Endothelial cell of umbilical vein (primary cell): ENCODE measurements around the gene LIN7A. TPM values are rescaled to one million over a fixed set of nuclear protein-coding genes. Genes with fewer than 3 reads are reported as not detected.

Experiments
- BruUV-seq: library from RNA; stranded (reverse); fragments of 400-500 nt; replicated peaks from 2 replicates; lab custom pipeline; 2021; lab: Mats Ljungman, UMichigan
- CTCF ChIA-PET: fragments of 300-600, 350-600 bp; sonication (Branson Sonifier 250); formaldehyde crosslinking; loops from one replicate; lab custom pipeline; 2021; ENCODE audit warnings: antibody characterized with exemption, inconsistent platforms; lab: Charles Lee
- POLR2A ChIA-PET: fragments of 300-600, 350-600 bp; sonication (Branson Sonifier 250); formaldehyde crosslinking; loops from one replicate; lab custom pipeline; 2021; ENCODE audit warnings: antibody characterized with exemption, inconsistent platforms; lab: Charles Lee
- DNase-seq: peaks from one replicate; pipeline ENCODE4 v3.0.0-alpha.2; 2011; ENCODE audit warnings: low read depth, low spot score
- FAIRE-seq: peaks from 2 replicates; lab custom pipeline; 2011; peaks lifted over from hg19 to GRCh38; lab: Jason Lieb, UNC
- H2AFZ ChIP-seq: 2 replicates; pipeline ENCODE4 v1.6.0; 2012; ENCODE audit warnings: low read depth, low read length, control low read depth, inconsistent platforms
- H3K27ac ChIP-seq: 2 replicates; pipeline ENCODE4 v1.5.1; 2011; ENCODE audit warnings: low read depth, mild to moderate bottlenecking, control low read depth, low read length, moderate library complexity; ENCODE audit not compliant: insufficient read depth
- H3K27me3 ChIP-seq, 2 experiments: 2 replicates each; pipeline versions ENCODE4 v1.6.0 to v1.6.1; 2011; ENCODE audit warnings: low read length in 2 of 2, mixed read lengths in 1 of 2; ENCODE audit not compliant: control insufficient read depth in 2 of 2, insufficient read depth in 2 of 2
- H3K36me3 ChIP-seq, 2 experiments: 2 replicates in 1 of 2; 3 replicates in 1 of 2; pipeline ENCODE4 v1.5.1; 2011; ENCODE audit warnings: low read length in 2 of 2, mild to moderate bottlenecking in 1 of 2, moderate library complexity in 1 of 2; ENCODE audit not compliant: control insufficient read depth in 2 of 2, insufficient read depth in 2 of 2; ENCODE audit errors: extremely low read depth in 1 of 2
- H3K4me1 ChIP-seq: 3 replicates; pipeline ENCODE4 v1.5.1; 2011; ENCODE audit warnings: mild to moderate bottlenecking, low read length; ENCODE audit not compliant: control insufficient read depth, insufficient read depth; ENCODE audit errors: extremely low read depth
- H3K4me2 ChIP-seq: 2 replicates; pipeline ENCODE4 v1.6.1; 2011; ENCODE audit warnings: low read length, control low read depth, mixed read lengths; ENCODE audit not compliant: insufficient read depth
- H3K4me3 ChIP-seq, 3 experiments: fragments of 200-600 bp in 1 of 3; sonication (generic), shearing (Covaris generic) in 1 of 3; replicated peaks in 1 of 3; 2 replicates each; pipeline ENCODE4 v1.5.1; 2011 to 2016; ENCODE audit warnings: control low read depth in 3 of 3, low read length in 3 of 3, mild to moderate bottlenecking in 2 of 3, inconsistent platforms in 1 of 3, low read depth in 1 of 3, moderate library complexity in 1 of 3; ENCODE audit not compliant: insufficient read depth in 1 of 3
- H3K79me2 ChIP-seq: 2 replicates; pipeline ENCODE4 v1.6.0; 2012; ENCODE audit warnings: low read length, inconsistent platforms; ENCODE audit not compliant: control insufficient read depth, insufficient read depth
- H3K9ac ChIP-seq: replicated peaks from 2 replicates; pipeline ENCODE3; 2011; ENCODE audit warnings: low read length, control low read depth; ENCODE audit not compliant: insufficient read depth; ENCODE audit errors: extremely low read depth
- H3K9me1 ChIP-seq: replicated peaks from 3 replicates; pipeline ENCODE4 v1.6.0; 2011; ENCODE audit warnings: mild to moderate bottlenecking, low read length; ENCODE audit not compliant: control insufficient read depth, insufficient read depth; ENCODE audit errors: extremely low read depth
- H3K9me3 ChIP-seq: replicated peaks from 2 replicates; pipeline ENCODE4 v1.5.1; 2012; ENCODE audit warnings: low read length, inconsistent platforms; ENCODE audit not compliant: control insufficient read depth, insufficient read depth
- H4K20me1 ChIP-seq: replicated peaks from 2 replicates; pipeline ENCODE3; 2011; ENCODE audit warnings: mild to moderate bottlenecking, low read length; ENCODE audit not compliant: control insufficient read depth, insufficient read depth; ENCODE audit errors: extremely low read depth
- CTCF ChIP-seq, 2 donors: IDR thresholded peaks; 1 replicate in 1 of 2; 2 replicates in 1 of 2; pipeline ENCODE4 v1.5.1; 2011; ENCODE audit warnings: low read length in 2 of 2, mild to moderate bottlenecking in 2 of 2, moderate library complexity in 2 of 2, control low read depth in 1 of 2, inconsistent platforms in 1 of 2, low read depth in 1 of 2; ENCODE audit not compliant: insufficient read depth in 1 of 2; ENCODE audit errors: extremely low read depth in 1 of 2
- EZH2 ChIP-seq: IDR thresholded peaks from 2 replicates; pipeline ENCODE4 v1.6.1; 2012; ENCODE audit warnings: borderline replicate concordance, low read depth, mild to moderate bottlenecking, moderate library complexity, low read length, inconsistent platforms; ENCODE audit not compliant: severe bottlenecking
- FOS ChIP-seq: IDR thresholded peaks from 2 replicates; pipeline ENCODE4 v1.6.1; 2011; ENCODE audit warnings: mild to moderate bottlenecking, low read length, moderate library complexity, borderline replicate concordance; ENCODE audit not compliant: insufficient read depth
- GATA2 ChIP-seq: IDR thresholded peaks from 2 replicates; pipeline ENCODE4 v1.7.0; 2011; ENCODE audit warnings: low read depth, mild to moderate bottlenecking, moderate library complexity, mixed read lengths, low read length; ENCODE audit not compliant: insufficient read length, insufficient read depth
- JUN ChIP-seq: IDR thresholded peaks from 2 replicates; pipeline ENCODE4 v1.6.1; 2011; ENCODE audit warnings: borderline replicate concordance, low read depth; ENCODE audit not compliant: insufficient read length, insufficient read depth
- MAX ChIP-seq: IDR thresholded peaks from 2 replicates; pipeline ENCODE4 v1.6.1; 2011; ENCODE audit not compliant: insufficient read depth, insufficient read length
- MYC ChIP-seq: IDR thresholded peaks from one replicate; pipeline ENCODE4 v1.6.1; 2011; ENCODE audit warnings: mild to moderate bottlenecking, low read depth, low read length
- POLR2A ChIP-seq: IDR thresholded peaks from 2 replicates; pipeline ENCODE4 v1.6.1; 2012; ENCODE audit warnings: low read depth, mild to moderate bottlenecking, control low read depth, low read length
- POLR2AphosphoS5 ChIP-seq: IDR thresholded peaks from 2 replicates; pipeline ENCODE4 v1.6.1; 2012; ENCODE audit warnings: low read depth, mild to moderate bottlenecking, control low read depth, low read length, moderate library complexity; ENCODE audit not compliant: insufficient read depth
- dilution Hi-C: fragments of 300-500 bp; cut with MboI; formaldehyde crosslinking; loops from one replicate; pipeline ENCODE4 v1.15.0; 2019; ENCODE audit warnings: low sequenced_read_pairs; ENCODE audit not compliant: extremely low pct_ligation_motif_present
- intact Hi-C: fragments of 100-400 bp; cut with micrococcal nuclease; formaldehyde crosslinking; loops from one replicate; pipeline ENCODE4 v1.10.0; 2022
- polyA plus RNA-seq, 4 experiments: library from polyadenylated mRNA; depleted of rRNA in 3 of 4; stranded (reverse) in 3 of 4; unstranded in 1 of 4; fragments of >200 nt; gene quantifications; 2 replicates each; pipeline versions ENCODE4 v1.2.1 to v1.2.3, GENCODE V29; 2011 to 2012; ENCODE audit warnings: missing spikeins in 1 of 4
- total RNA-seq: library from RNA; stranded (reverse); gene quantifications from 2 replicates; pipeline ENCODE4 v1.2.3, GENCODE V29; 2021

LIN7A gene
- total and polyA plus RNA-seq, 2 donors (not counting 3 experiments of a cell fraction or from before 2014, with no cell fraction given), result 1.6 to 4.3 TPM

- FAIRE-seq (no peak), DNase-seq (no peak)
- TF ChIP-seq POLR2A (no peak), FOS (no peak), JUN (no peak), MAX (no peak), POLR2AphosphoS5 (no peak), EZH2 (no peak), CTCF (IDR thresholded peaks at IDR 0.05; ENCODE audit: extremely low read depth in 1 of 2, insufficient read depth in 1 of 2, low read depth in 1 of 2, low read length in 2 of 2) (no peak), GATA2 (no peak), MYC (no peak)
- Histone ChIP-seq H3K9me3 (no peaks in the 10 kb centered on the region), H3K4me1 (no peaks in the 10 kb centered on the region), H3K4me2 (no peak overlapping the region), H2AFZ (no peak overlapping the region), H3K9me1 (no peaks in the 10 kb centered on the region), H3K79me2 (no peaks in the 10 kb centered on the region), H4K20me1 (no peaks in the 10 kb centered on the region), H3K4me3 (no peak overlapping the region), H3K36me3 (no peaks in the 10 kb centered on the region), H3K27ac (no peak overlapping the region), H3K27me3 (no peaks in the 10 kb centered on the region), H3K9ac (no peak overlapping the region)
- ChIA-PET CTCF (interaction anchor here (1.2 kb wide), 1 partner anchor 30 kb away, joined by 5 read pairs; no protein-coding TSS in a partner anchor), POLR2A (no interaction called here)
- intact Hi-C loops (no loop called here), dilution Hi-C loops (no loop called here)
- no TSS peak for BruUV-seq
Measured at GRCh38 chr12:80807640-80808288, 130.0 kb downstream of the LIN7A start.
